Measurements from ENCODE around the gene PAX5. TPM values are rescaled to one million over a fixed set of nuclear protein-coding genes. Genes with fewer than 3 reads are reported as not detected.

The PAX5 gene
- total RNA-seq, 4 donors from 2014 or later: under 0.01 to 0.29 TPM; not detected in 2

GRCh38 chr9:36923025-36923625 lies 110.9 kb downstream of the PAX5 start:
- Histone ChIP-seq H3K4me1 (peaks cover 0 to 5% (median 0%) of the 10 kb centered on the region in 3 donors), H3K4me3 (no peak overlapping the region), H3K27ac (no peak overlapping the region), H3K36me3 (no peaks in the 10 kb centered on the region), H3K9me3 (no peaks in the 10 kb centered on the region), H3K27me3 (peaks cover 0 to 21% (median 0%) of the 10 kb centered on the region in 4 donors)
- intact Hi-C loops (cut with DNase I): no loop called here
- WGBS, 2 donors: 78 to 88% methylated on average over 4 to 6 of the region's 7 CpGs
- no peak for TF ChIP-seq CTCF (IDR thresholded peaks at IDR 0.05)
- TF ChIP-seq POLR2A (IDR thresholded peaks at IDR 0.05): no peak
- no peak for DNase-seq

- 48 to 81% methylated on average over 4 to 5 of the region's 5 CpGs for WGBS, 2 donors
- TF ChIP-seq POLR2A (IDR thresholded peaks at IDR 0.05): no peak
- no peak for TF ChIP-seq CTCF (IDR thresholded peaks at IDR 0.05)
- peaks cover 0 to 21% (median 0%) of the 10 kb centered on the region in 4 donors for H3K27me3 ChIP-seq
- no peak for DNase-seq
- no peak overlapping the region for H3K27ac ChIP-seq
- peaks cover 0 to 5% (median 0%) of the 10 kb centered on the region in 3 donors for H3K4me1 ChIP-seq
- H3K4me3 ChIP-seq: no peak overlapping the region
- H3K9me3 ChIP-seq: no peaks in the 10 kb centered on the region
- intact Hi-C loops (cut with DNase I): no loop called here
- H3K36me3 ChIP-seq: no peaks in the 10 kb centered on the region
These were observed 111.5 kb downstream of the PAX5 start for GRCh38 chr9:36922548-36922947.

- no peaks in the 10 kb centered on the region for H3K36me3 ChIP-seq
- no peaks in the 10 kb centered on the region for H3K4me1 ChIP-seq
- 28 to 34% methylated on average over 3 of the region's 3 CpGs for WGBS, 2 donors
- H3K9me3 ChIP-seq: no peaks in the 10 kb centered on the region
- TF ChIP-seq POLR2A (IDR thresholded peaks at IDR 0.05): no peak
- TF ChIP-seq CTCF (IDR thresholded peaks at IDR 0.05): no peak
- H3K27me3 ChIP-seq: peaks cover 0 to 59% (median 0%) of the 10 kb centered on the region in 4 donors
- no peak overlapping the region for H3K4me3 ChIP-seq
- no peak for DNase-seq
- intact Hi-C loops (cut with DNase I): no loop called here
- no peak overlapping the region for H3K27ac ChIP-seq
These were observed 119.9 kb downstream of the PAX5 start for GRCh38 chr9:36914212-36914577.

GRCh38 chr9:36913393-36914211 lies 120.5 kb downstream of the PAX5 start:
- WGBS, 2 donors: 45 to 50% methylated on average over 8 to 9 of the region's 10 CpGs
- Histone ChIP-seq H3K36me3 (no peaks in the 10 kb centered on the region), H3K4me3 (no peak overlapping the region), H3K4me1 (no peaks in the 10 kb centered on the region), H3K9me3 (no peaks in the 10 kb centered on the region), H3K27me3 (peaks cover 0 to 64% (median 0%) of the 10 kb centered on the region in 4 donors), H3K27ac (no peak overlapping the region)
- intact Hi-C loops (cut with DNase I): no loop called here
- DNase-seq: no peak
- TF ChIP-seq CTCF (IDR thresholded peaks at IDR 0.05): no peak
- TF ChIP-seq POLR2A (IDR thresholded peaks at IDR 0.05): no peak

- H3K9me3 ChIP-seq: no peaks in the 10 kb centered on the region
- peaks cover 0 to 74% (median 0%) of the 10 kb centered on the region in 4 donors for H3K27me3 ChIP-seq
- DNase-seq: no peak
- no peak for TF ChIP-seq POLR2A (IDR thresholded peaks at IDR 0.05)
- no peak for TF ChIP-seq CTCF (IDR thresholded peaks at IDR 0.05)
- H3K4me3 ChIP-seq: no peak overlapping the region
- H3K36me3 ChIP-seq: no peaks in the 10 kb centered on the region
- intact Hi-C loops (cut with DNase I): no loop called here
- no peaks in the 10 kb centered on the region for H3K4me1 ChIP-seq
- H3K27ac ChIP-seq: no peak overlapping the region
- 71% methylated on average over 3 of the region's 3 CpGs; no CpG with 5 or more reads in 1 of the 2 donors for WGBS, 2 donors
These were observed 121.4 kb downstream of the PAX5 start for GRCh38 chr9:36912620-36913019.

All from esophagus squamous epithelium (tissue), 5 donors.